SIG-M5 treated with dmso at 0.1 percent for 504 hours (cell line): ENCODE measurements around the gene ARHGAP25.

ENCODE experiments used
- DNase-seq: peaks from one replicate; lab custom pipeline; 2025; ENCODE audit not compliant: unreplicated experiment; lab: John Stamatoyannopoulos, UW

Gene ARHGAP25

GRCh38 chr2:68857202-68857845 is 122.7 kb downstream of the ARHGAP25 start:
- no peak for DNase-seq

GRCh38 chr2:68857855-68858456 is 123.3 kb downstream of the ARHGAP25 start:
- peak; percentile 67 for DNase-seq

GRCh38 chr2:68860111-68860510 is 125.5 kb downstream of the ARHGAP25 start:
- DNase-seq: no peak

DNA sequence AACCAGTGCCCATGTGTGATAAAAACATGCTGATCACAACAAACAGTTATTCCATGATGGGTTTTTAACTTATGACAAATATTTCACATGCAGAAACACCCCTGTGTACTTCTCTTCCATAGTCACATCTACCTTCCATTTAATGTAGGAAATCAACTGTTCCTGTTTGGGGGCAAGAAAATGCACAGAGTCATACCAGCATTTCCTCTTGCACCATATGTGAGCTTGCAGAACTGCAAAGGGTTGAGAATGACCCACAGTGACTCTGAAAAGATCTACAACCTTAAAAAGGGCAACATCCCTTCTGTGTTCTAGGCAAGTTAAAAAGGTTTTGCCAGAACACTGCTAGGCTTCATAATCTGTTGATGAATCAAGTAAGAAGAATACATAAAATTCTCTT is 126.7 kb downstream of the ARHGAP25 start:
- DNase-seq: peak; percentile 58

GRCh38 chr2:68862889-68863288 is 128.3 kb downstream of the ARHGAP25 start:
- DNase-seq: no peak

DNA sequence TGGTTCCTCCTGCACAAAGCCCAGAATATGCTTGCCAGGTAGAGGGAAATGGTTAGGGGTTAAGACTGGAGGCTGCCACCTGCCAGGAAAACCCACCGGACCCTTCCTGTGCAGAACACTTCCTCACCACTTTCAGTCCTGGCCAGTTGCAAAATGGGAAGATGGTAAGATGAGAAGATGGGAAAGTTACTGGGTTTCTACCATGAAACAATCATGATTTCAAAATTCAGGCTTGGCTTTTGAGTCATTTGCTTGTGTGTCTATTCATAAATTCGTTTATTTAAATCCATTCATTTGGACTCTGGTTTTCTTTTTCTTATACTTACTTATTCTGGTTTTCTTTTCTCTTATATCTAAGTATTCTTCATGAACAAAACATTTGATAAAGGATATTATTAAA is 129.4 kb downstream of the ARHGAP25 start:
- DNase-seq: no peak

DNA sequence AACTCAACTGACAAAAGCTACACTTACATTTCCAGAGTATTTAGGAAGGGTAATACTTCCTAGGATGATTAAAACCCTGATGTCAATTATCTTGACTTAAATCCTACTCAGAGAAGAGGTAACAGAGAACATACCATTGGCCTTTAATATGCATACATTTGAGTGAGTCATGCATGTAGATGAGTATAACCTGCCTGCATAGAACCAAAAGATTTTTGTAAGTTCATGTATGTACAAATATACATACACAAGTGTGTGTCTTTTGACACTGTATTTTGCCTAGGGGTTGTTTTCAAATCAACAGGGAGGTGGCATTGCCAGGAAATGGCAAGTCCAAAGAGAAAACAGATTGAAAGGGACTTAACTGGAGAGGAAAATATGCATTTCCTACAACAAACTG is 130.5 kb downstream of the ARHGAP25 start:
- no peak for DNase-seq

GRCh38 chr2:68870215-68870614 is 135.6 kb downstream of the ARHGAP25 start:
- no peak for DNase-seq

DNA sequence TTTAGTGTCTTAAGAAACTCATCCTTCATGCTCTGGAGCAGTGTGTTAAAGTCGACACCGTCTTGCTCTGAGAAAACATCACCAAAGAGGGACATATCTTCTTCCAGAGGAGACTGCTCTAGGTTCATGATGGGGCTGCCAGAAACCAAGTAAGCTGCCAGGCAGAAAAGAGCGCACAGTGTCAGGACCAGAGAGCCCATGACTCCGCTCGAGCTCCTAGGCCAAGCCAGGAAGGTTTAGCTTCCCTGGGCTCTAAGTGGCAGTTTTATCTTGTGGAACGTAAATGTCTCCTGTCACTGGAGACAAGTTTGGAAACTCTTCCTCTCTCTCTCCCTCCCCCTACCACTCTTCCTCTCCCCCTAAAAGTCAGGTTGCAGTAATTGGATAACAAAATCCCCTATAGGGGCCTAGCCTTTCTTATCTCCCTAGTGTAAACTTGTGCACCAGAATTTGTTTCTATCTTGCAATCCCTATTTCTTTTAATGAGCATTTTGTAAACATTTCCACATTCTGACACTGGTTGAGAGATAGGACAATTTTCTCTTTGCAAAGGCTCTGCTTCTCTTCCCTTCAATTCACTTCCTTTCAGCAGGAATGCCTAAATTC is 136.7 kb downstream of the ARHGAP25 start, which contains the start of gene BMP10:
Gene BMP10 (minus strand): TSS at position 239 of the 606 bp plus-strand sequence. CDS start 39 bp downstream, at position 200.
- DNase-seq: no peak
